ENCODE data around the gene PCOLCE2. TPM values are rescaled to one million over a fixed set of nuclear protein-coding genes. Genes with fewer than 3 reads are reported as not detected.
A peak's percentile ranks its signal among the peaks of the same experiment; 100 is the strongest.

The PCOLCE2 gene
- total and polyA plus RNA-seq, 7 experiments from 2014 or later, result not detected

DNA sequence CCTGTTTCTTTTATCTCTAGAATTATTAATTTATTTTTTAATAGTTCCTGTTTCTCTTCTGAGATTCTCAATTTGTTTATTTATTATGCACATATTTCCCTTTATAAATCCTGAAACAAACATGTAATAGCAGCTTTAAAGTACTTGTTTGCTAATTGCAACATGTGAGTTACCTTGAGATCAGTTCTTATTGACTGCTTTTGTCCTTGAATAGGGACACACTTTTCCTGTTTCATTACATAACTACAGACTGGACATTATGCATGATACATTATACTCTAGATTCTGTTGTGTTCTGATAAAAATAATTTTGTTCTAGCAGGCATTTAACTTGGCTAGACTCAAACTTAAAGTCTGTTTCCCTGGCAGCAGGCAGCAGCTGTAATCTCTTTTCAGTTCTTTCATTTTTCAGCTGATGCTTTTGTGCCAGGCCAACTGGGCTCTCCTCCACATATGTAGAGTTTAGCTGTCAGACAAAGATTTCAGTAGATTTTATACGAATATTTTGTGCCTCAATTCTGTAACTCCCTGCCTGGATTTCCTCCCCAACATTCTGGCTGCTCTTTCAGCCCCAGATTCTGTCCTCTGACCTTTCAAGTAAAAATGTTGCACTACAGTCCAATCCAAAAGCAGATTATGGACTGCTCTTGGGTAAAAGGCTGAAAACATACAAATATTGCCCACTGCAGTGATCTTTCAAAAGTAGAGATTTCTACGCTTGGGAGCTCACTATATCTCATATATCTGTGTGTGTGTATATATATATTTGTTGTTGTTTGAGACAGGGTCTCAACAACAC, 41.9 kb downstream of the PCOLCE2 start:
- Histone ChIP-seq H3K36me3 (ENCODE audit: control insufficient read depth in 2 of 3, insufficient read depth in 3 of 3, low read length in 3 of 3) (no peaks in the 10 kb centered on the region), H3K9me3 (ENCODE audit: control insufficient read depth in 2 of 3, low read length in 3 of 3) (no peaks in the 10 kb centered on the region), H3K27ac (ENCODE audit: low read depth, low read length) (no peak overlapping the region), H3K27me3 (ENCODE audit: control insufficient read depth in 2 of 2, insufficient read depth in 2 of 2, low read length in 2 of 2) (no peaks in the 10 kb centered on the region), H3K4me1 (ENCODE audit: control insufficient read depth in 2 of 2, insufficient read depth in 2 of 2, low read length in 2 of 2) (no peaks in the 10 kb centered on the region), H3K4me3 (ENCODE audit: low read length) (no peak overlapping the region)
- no peak for DNase-seq
- no peaks in the 10 kb centered on the region for H3K4me1 Mint-ChIP-seq
- H3K36me3 Mint-ChIP-seq, result no peaks in the 10 kb centered on the region
- intact Hi-C loops (cut with micrococcal nuclease), result no loop called here
- H3K27ac Mint-ChIP-seq, result no peak overlapping the region
- ATAC-seq, result no peak
- peaks cover 0 to 11% (median 0%) of the 10 kb centered on the region in 5 donors for H3K27me3 Mint-ChIP-seq
- peaks cover 0 to 4% (median 0%) of the 10 kb centered on the region in 11 donors for H3K9me3 Mint-ChIP-seq
- no peak overlapping the region for H3K4me3 Mint-ChIP-seq
- CTCF ChIA-PET, result no interaction called here
- POLR2A ChIA-PET, result no interaction called here

- no peak overlapping the region for H3K27ac Mint-ChIP-seq
- ChIA-PET POLR2A (interaction anchor here (1.0 kb wide), 1 partner anchor 9 kb away, joined by 3 read pairs; no protein-coding TSS in a partner anchor), CTCF (no interaction called here)
- Histone ChIP-seq H3K27ac (ENCODE audit: low read depth, low read length) (no peak overlapping the region), H3K4me3 (ENCODE audit: low read length) (no peak overlapping the region), H3K27me3 (ENCODE audit: control insufficient read depth in 2 of 2, insufficient read depth in 2 of 2, low read length in 2 of 2) (no peaks in the 10 kb centered on the region), H3K36me3 (ENCODE audit: control insufficient read depth in 2 of 3, insufficient read depth in 3 of 3, low read length in 3 of 3) (no peaks in the 10 kb centered on the region), H3K9me3 (ENCODE audit: control insufficient read depth in 2 of 3, low read length in 3 of 3) (no peaks in the 10 kb centered on the region), H3K4me1 (ENCODE audit: control insufficient read depth in 2 of 2, insufficient read depth in 2 of 2, low read length in 2 of 2) (no peaks in the 10 kb centered on the region)
- intact Hi-C loops (cut with micrococcal nuclease), result no loop called here
- no peaks in the 10 kb centered on the region for H3K4me1 Mint-ChIP-seq
- H3K9me3 Mint-ChIP-seq, result peaks cover 0 to 4% (median 0%) of the 10 kb centered on the region in 11 donors
- no peak overlapping the region for H3K4me3 Mint-ChIP-seq
- H3K27me3 Mint-ChIP-seq, result peaks cover 0 to 9% (median 0%) of the 10 kb centered on the region in 5 donors
- DNase-seq (no peak), ATAC-seq (no peak)
- H3K36me3 Mint-ChIP-seq, result no peaks in the 10 kb centered on the region
Observed at GRCh38 chr3:142844339-142844977, 44.4 kb downstream of the PCOLCE2 start.

GRCh38 chr3:142839831-142840230, 49.1 kb downstream of the PCOLCE2 start:
- H3K4me1 Mint-ChIP-seq, result no peaks in the 10 kb centered on the region
- ChIA-PET CTCF (no interaction called here), POLR2A (no interaction called here)
- H3K4me3 ChIP-seq (ENCODE audit: low read length), result no peak overlapping the region
- intact Hi-C loops (cut with micrococcal nuclease), result no loop called here
- no peak overlapping the region for H3K27ac Mint-ChIP-seq
- no peak overlapping the region for H3K4me3 Mint-ChIP-seq
- no peaks in the 10 kb centered on the region for H3K9me3 ChIP-seq (ENCODE audit: control insufficient read depth in 2 of 3, low read length in 3 of 3)
- H3K36me3 ChIP-seq (ENCODE audit: control insufficient read depth in 2 of 3, insufficient read depth in 3 of 3, low read length in 3 of 3), result no peaks in the 10 kb centered on the region
- no peaks in the 10 kb centered on the region for H3K27me3 ChIP-seq (ENCODE audit: control insufficient read depth in 2 of 2, insufficient read depth in 2 of 2, low read length in 2 of 2)
- H3K4me1 ChIP-seq (ENCODE audit: control insufficient read depth in 2 of 2, insufficient read depth in 2 of 2, low read length in 2 of 2), result no peaks in the 10 kb centered on the region
- DNase-seq (no peak), ATAC-seq (no peak)
- peaks cover 8 to 24% (median 16%) of the 10 kb centered on the region in 5 donors for H3K27me3 Mint-ChIP-seq
- no peak overlapping the region for H3K27ac ChIP-seq (ENCODE audit: low read depth, low read length)
- H3K36me3 Mint-ChIP-seq, result no peaks in the 10 kb centered on the region
- peaks cover 0 to under 1% (median 0%) of the 10 kb centered on the region in 11 donors for H3K9me3 Mint-ChIP-seq

GRCh38 chr3:142837526-142837925, 51.4 kb downstream of the PCOLCE2 start:
- DNase-seq (no peak), ATAC-seq (no peak)
- no peak overlapping the region for H3K4me3 Mint-ChIP-seq
- Histone ChIP-seq H3K4me3 (ENCODE audit: low read length) (no peak overlapping the region), H3K27ac (ENCODE audit: low read depth, low read length) (no peak overlapping the region), H3K27me3 (ENCODE audit: control insufficient read depth in 2 of 2, insufficient read depth in 2 of 2, low read length in 2 of 2) (no peaks in the 10 kb centered on the region), H3K36me3 (ENCODE audit: control insufficient read depth in 2 of 3, insufficient read depth in 3 of 3, low read length in 3 of 3) (no peaks in the 10 kb centered on the region), H3K4me1 (ENCODE audit: control insufficient read depth in 2 of 2, insufficient read depth in 2 of 2, low read length in 2 of 2) (no peaks in the 10 kb centered on the region), H3K9me3 (ENCODE audit: control insufficient read depth in 2 of 3, low read length in 3 of 3) (no peaks in the 10 kb centered on the region)
- ChIA-PET POLR2A (no interaction called here), CTCF (no interaction called here)
- no peaks in the 10 kb centered on the region for H3K36me3 Mint-ChIP-seq
- H3K9me3 Mint-ChIP-seq, result no peaks in the 10 kb centered on the region
- peaks cover 9 to 32% (median 16%) of the 10 kb centered on the region in 5 donors for H3K27me3 Mint-ChIP-seq
- H3K27ac Mint-ChIP-seq, result no peak overlapping the region
- intact Hi-C loops (cut with micrococcal nuclease), result no loop called here
- H3K4me1 Mint-ChIP-seq, result no peaks in the 10 kb centered on the region

DNA sequence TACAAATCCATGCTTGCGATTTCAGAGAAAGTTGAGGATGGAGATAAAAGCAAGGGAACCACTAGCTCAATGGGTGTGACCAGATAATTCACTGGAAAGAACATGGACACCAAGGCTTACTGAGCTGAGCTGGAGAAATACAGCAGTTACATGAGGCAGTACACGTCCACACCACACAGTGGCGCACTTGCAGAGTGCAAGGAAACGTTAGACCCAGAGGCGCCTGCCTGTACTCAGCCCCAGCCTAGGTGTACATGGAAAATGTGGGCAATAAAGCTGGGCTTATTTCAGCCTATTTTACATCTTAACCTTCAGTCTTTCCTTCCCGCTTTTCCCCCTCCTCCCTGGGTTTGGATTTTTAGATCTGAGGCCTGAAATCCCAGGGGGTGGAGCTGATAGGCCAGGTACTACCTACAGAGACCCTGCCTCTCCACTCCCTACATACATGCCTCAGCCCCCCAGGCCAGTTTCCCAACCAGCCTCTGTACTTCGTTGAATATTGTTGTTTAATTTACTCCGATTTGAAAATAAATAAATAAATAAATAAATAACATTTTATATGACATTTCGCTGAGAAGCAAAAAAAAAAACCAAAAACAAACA, 60.1 kb downstream of the PCOLCE2 start:
- CTCF ChIA-PET, result interaction anchor here (0.7 kb wide), 1 partner anchor 116 kb away, joined by 4 read pairs; no protein-coding TSS in a partner anchor
- POLR2A ChIA-PET, result no interaction called here
- H3K36me3 Mint-ChIP-seq, result no peaks in the 10 kb centered on the region

DNA sequence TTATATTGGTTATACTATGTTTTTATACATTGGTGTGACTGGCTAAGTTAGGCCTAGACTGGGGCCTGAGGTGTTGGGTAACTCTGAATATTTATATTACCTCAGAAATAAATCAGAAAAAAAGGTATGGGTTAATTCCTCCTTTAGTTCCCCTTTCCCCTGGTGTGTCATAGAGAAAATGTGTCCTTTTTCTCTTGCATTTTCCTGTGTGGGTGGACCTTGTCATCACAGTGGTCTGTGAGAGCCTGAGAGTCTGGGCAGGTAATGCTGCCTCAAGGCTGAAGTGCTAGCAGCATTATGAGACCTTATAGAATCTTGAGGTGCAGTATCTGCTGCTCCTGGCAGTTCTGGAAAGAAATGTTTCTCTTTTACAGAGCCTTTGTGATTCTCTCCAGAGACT, 69.7 kb downstream of the PCOLCE2 start:
- ChIA-PET POLR2A (no interaction called here), CTCF (no interaction called here)
- no peaks in the 10 kb centered on the region for H3K36me3 Mint-ChIP-seq
- ATAC-seq (no peak), DNase-seq (no peak)
- H3K27ac Mint-ChIP-seq, result no peak overlapping the region
- peaks cover 0 to 2% (median 0%) of the 10 kb centered on the region in 11 donors for H3K9me3 Mint-ChIP-seq
- Histone ChIP-seq H3K9me3 (ENCODE audit: control insufficient read depth in 2 of 3, low read length in 3 of 3) (no peaks in the 10 kb centered on the region), H3K27ac (ENCODE audit: low read depth, low read length) (no peak overlapping the region), H3K4me3 (ENCODE audit: low read length) (no peak overlapping the region), H3K36me3 (ENCODE audit: control insufficient read depth in 2 of 3, insufficient read depth in 3 of 3, low read length in 3 of 3) (no peaks in the 10 kb centered on the region), H3K27me3 (ENCODE audit: control insufficient read depth in 2 of 2, insufficient read depth in 2 of 2, low read length in 2 of 2) (no peaks in the 10 kb centered on the region), H3K4me1 (ENCODE audit: control insufficient read depth in 2 of 2, insufficient read depth in 2 of 2, low read length in 2 of 2) (no peaks in the 10 kb centered on the region)
- intact Hi-C loops (cut with micrococcal nuclease), result no loop called here
- peaks cover 0 to 26% (median 15%) of the 10 kb centered on the region in 5 donors for H3K27me3 Mint-ChIP-seq
- H3K4me3 Mint-ChIP-seq, result no peak overlapping the region
- no peaks in the 10 kb centered on the region for H3K4me1 Mint-ChIP-seq

More for the DNA sequence above, 60.1 kb downstream of the PCOLCE2 start:
- H3K27ac Mint-ChIP-seq, result no peak overlapping the region
- DNase-seq, result peak in 8 of 9 donors; percentile 1 to 59 (median 18)
- H3K4me1 Mint-ChIP-seq, result peaks cover 0 to 3% (median 0%) of the 10 kb centered on the region in 7 donors
- Histone ChIP-seq H3K27ac (ENCODE audit: low read depth, low read length) (no peak overlapping the region), H3K9me3 (ENCODE audit: control insufficient read depth in 2 of 3, low read length in 3 of 3) (no peaks in the 10 kb centered on the region), H3K27me3 (ENCODE audit: control insufficient read depth in 2 of 2, insufficient read depth in 2 of 2, low read length in 2 of 2) (no peaks in the 10 kb centered on the region), H3K4me3 (ENCODE audit: low read length) (no peak overlapping the region), H3K4me1 (ENCODE audit: control insufficient read depth in 2 of 2, insufficient read depth in 2 of 2, low read length in 2 of 2) (no peaks in the 10 kb centered on the region), H3K36me3 (ENCODE audit: control insufficient read depth in 2 of 3, insufficient read depth in 3 of 3, low read length in 3 of 3) (no peaks in the 10 kb centered on the region)
- peak; percentile 92 for ATAC-seq
- peaks cover 2 to 22% (median 5%) of the 10 kb centered on the region in 5 donors for H3K27me3 Mint-ChIP-seq
- intact Hi-C loops (cut with micrococcal nuclease), result loop anchor here (1.0 to 5.0 kb wide), 6 partner anchors 158 to 846 kb away; no protein-coding TSS in a partner anchor
- H3K4me3 Mint-ChIP-seq, result no peak overlapping the region
- H3K9me3 Mint-ChIP-seq, result no peaks in the 10 kb centered on the region

All from naive thymus-derived CD4-positive, alpha-beta T cell (primary cell).